Ovary (tissue), 9 donors: Measurements from ENCODE around the gene TRIM33. TPM values are rescaled to one million over a fixed set of nuclear protein-coding genes. Genes with fewer than 3 reads are reported as not detected.

Source experiments
- DNase-seq, 5 donors: peaks; one replicate each; pipeline ENCODE4 v3.0.0-alpha.2; 2019 to 2020
- H3K27ac ChIP-seq, 2 donors: fragments of 200-600 bp; one replicate each; pipeline versions ENCODE4 v1.5.1 to v1.8.0; 2019 to 2022
- H3K27me3 ChIP-seq: fragments of 200-600 bp; one replicate; pipeline ENCODE4 v1.8.0; 2022
- H3K36me3 ChIP-seq: fragments of 200-600 bp; sonication (generic); one replicate; pipeline ENCODE4 v1.5.1; 2019
- H3K4me1 ChIP-seq: one replicate; pipeline ENCODE4 v1.8.1; 2013; ENCODE audit warnings: mild to moderate bottlenecking, moderate library complexity; ENCODE audit not compliant: insufficient read depth
- H3K4me3 ChIP-seq: fragments of 200-600 bp; sonication (generic); one replicate; pipeline ENCODE4 v1.5.1; 2017
- H3K9me3 ChIP-seq, 2 donors: fragments of 200-600 bp in 1 of 2; sonication (generic) in 1 of 2; one replicate each; pipeline versions ENCODE4 v1.5.1 to v1.8.1; 2013 to 2019; ENCODE audit warnings: mild to moderate bottlenecking in 1 of 2, moderate library complexity in 1 of 2
- EP300 ChIP-seq: sonication (generic); formaldehyde crosslinking; IDR thresholded peaks from one replicate; pipeline ENCODE4 v1.6.1; 2017; ENCODE audit warnings: antibody characterized with exemption
- POLR2A ChIP-seq: fragments of 450-650 bp; IDR thresholded peaks from one replicate; pipeline ENCODE4 v1.6.1; 2017; ENCODE audit warnings: antibody characterized with exemption, mild to moderate bottlenecking, moderate library complexity
- WGBS, 3 donors: extraction: QIAGEN DNeasy Blood & Tissue Kit in 1 of 3; methylation state at CpG; one replicate each; pipeline versions ENCODE4 v1.1.5 to v1.1.7; 2013 to 2017; 5-methylcytosine and 5-hydroxymethylcytosine counted together
- intact Hi-C, 4 donors: fragments of 100-400 bp; cut with DNase I; formaldehyde crosslinking; loops; one replicate each; pipeline versions ENCODE4 v1.11.0 to v1.15.1; 2022 to 2023
- polyA plus RNA-seq, 2 donors: library from polyadenylated mRNA; stranded (reverse); fragments of 200-250 nt in 1 of 2; fragments of 350-450 nt in 1 of 2; fragmentation: Illumina TruSeq in 1 of 2; extraction: RNeasy Lipid Tissue Mini Kit (QIAGEN cat#74804) in 1 of 2; gene quantifications; one replicate each; pipeline ENCODE4 v1.2.3, GENCODE V29; 2013 to 2014
- total RNA-seq, 7 donors: library from RNA; depleted of rRNA in 2 of 7; stranded (reverse); fragments of >200 nt in 2 of 7; fragmentation: NEBNext Ultra II Directional in 3 of 7; extraction: Animal tissue kit (Norgen Biotek cat#: 25700) in 3 of 7; gene quantifications; one replicate each; pipeline versions ENCODE4 v1.1.0 to v1.2.4, GENCODE V29; 2016 to 2023
- TF ChIP-seq, protein P1 (sequence below), 3 donors: fragments of 450-650 bp in 2 of 3; fragments of 200-600 bp in 1 of 3; IDR thresholded peaks; one replicate each; pipeline versions ENCODE4 v1.5.1 to v1.8.0; 2016 to 2022; ENCODE audit warnings: antibody characterized with exemption in 3 of 3, mild to moderate bottlenecking in 1 of 3
- donor health status: DM: no; HTN: no; CAD: no; lungs with moderate emphysema.
- donor health status: DM: no; HTN: no; CAD: no.
- donor health status: Bipolar disorder and iron deficiency.
- donor health status: DM: yes; HTN: yes; CAD: no.
- donor health status: DM: no; HTN: no; CAD: no.
- donor health status: DM: yes; HTN: yes; CAD: no.

Gene TRIM33
- total and polyA plus RNA-seq, 9 donors: 11.1 to 49.6 (median 38.3) TPM

DNA sequence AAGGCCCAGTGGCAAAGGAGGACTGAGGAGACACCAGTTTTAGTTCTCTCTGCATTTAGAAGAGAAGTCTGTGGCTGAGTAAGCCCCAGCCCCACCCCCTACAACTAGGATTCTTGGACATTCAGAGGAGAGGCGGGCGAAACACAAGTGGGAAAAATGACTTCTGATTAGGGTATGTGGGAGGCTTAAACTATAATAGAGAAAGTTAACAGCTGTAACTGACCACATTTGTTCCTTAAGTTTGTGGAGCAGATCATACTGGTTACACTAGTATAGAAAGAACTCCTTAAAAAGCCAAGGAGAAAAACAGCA is 11.2 kb upstream of the TRIM33 start:
- TF ChIP-seq, protein P1, sequence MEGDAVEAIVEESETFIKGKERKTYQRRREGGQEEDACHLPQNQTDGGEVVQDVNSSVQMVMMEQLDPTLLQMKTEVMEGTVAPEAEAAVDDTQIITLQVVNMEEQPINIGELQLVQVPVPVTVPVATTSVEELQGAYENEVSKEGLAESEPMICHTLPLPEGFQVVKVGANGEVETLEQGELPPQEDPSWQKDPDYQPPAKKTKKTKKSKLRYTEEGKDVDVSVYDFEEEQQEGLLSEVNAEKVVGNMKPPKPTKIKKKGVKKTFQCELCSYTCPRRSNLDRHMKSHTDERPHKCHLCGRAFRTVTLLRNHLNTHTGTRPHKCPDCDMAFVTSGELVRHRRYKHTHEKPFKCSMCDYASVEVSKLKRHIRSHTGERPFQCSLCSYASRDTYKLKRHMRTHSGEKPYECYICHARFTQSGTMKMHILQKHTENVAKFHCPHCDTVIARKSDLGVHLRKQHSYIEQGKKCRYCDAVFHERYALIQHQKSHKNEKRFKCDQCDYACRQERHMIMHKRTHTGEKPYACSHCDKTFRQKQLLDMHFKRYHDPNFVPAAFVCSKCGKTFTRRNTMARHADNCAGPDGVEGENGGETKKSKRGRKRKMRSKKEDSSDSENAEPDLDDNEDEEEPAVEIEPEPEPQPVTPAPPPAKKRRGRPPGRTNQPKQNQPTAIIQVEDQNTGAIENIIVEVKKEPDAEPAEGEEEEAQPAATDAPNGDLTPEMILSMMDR (IDR thresholded peaks at IDR 0.05): no peak
- TF ChIP-seq POLR2A: no peak
- TF ChIP-seq EP300: no peak
- Histone ChIP-seq H3K36me3 (no peaks in the 10 kb centered on the region), H3K9me3 (no peaks in the 10 kb centered on the region), H3K27ac (no peak overlapping the region), H3K27me3 (no peaks in the 10 kb centered on the region), H3K4me1 (no peaks in the 10 kb centered on the region), H3K4me3 (no peak overlapping the region)
- intact Hi-C loops: loop anchor here in 1 of 4 donors (2.0 kb wide), 1 partner anchor 47 kb away; no protein-coding TSS in a partner anchor
- WGBS, 3 donors: 13 to 19% (median 17%) methylated on average over 2 of the region's 2 CpGs
- no peak for DNase-seq

DNA sequence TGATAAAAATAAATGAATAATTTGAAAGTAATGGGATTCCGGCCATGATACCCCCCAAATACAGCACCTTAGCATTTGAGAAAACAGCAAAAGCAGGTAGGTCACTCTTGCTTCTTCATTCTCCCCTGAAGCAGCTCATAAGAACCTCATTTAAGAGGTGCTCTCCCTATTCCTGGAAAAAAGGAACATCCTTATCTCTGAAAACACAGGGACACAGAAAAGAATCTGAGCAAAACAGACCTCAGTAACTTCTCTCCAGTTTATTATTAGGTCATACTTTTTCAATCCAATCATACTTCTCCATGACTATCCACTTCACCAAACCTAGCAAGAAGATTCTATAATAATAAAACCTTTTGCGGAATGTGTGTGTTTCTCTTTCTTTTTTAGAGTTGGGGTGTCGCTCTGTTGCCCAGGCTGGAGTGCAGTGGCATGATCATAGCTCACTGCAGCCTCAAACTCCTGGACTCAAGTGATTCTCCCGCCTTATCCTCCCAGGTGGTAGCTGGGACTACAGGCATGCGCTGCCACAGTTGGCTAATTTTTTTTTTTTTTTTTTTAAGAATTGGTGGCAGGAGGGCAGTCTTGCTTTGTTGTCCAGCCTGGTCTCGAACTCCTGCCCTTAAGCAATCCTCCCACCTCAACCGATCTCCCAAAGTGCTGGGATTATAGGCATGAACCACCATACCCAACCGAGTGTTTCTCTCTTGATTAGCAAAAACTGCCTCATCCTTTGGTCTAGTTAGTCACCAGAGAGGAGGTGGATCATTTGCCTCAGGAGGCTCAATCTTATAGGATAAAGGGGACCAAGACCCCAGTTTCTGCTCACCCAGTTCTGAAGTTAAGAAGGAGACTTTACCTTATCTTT is 10.6 kb upstream of the TRIM33 start:
- no peak overlapping the region for H3K27ac ChIP-seq
- no peak for DNase-seq
- 81 to 86% (median 83%) methylated on average over 8 of the region's 8 CpGs for WGBS, 3 donors
- H3K36me3 ChIP-seq: no peaks in the 10 kb centered on the region
- no peaks in the 10 kb centered on the region for H3K27me3 ChIP-seq
- intact Hi-C loops: loop anchor here in 1 of 4 donors (2.0 kb wide), 1 partner anchor 47 kb away; no protein-coding TSS in a partner anchor
- no peak overlapping the region for H3K4me3 ChIP-seq
- no peaks in the 10 kb centered on the region for H3K9me3 ChIP-seq
- H3K4me1 ChIP-seq: no peaks in the 10 kb centered on the region
- no peak for TF ChIP-seq POLR2A
- TF ChIP-seq, protein P1 (IDR thresholded peaks at IDR 0.05): no peak
- no peak for TF ChIP-seq EP300

DNA sequence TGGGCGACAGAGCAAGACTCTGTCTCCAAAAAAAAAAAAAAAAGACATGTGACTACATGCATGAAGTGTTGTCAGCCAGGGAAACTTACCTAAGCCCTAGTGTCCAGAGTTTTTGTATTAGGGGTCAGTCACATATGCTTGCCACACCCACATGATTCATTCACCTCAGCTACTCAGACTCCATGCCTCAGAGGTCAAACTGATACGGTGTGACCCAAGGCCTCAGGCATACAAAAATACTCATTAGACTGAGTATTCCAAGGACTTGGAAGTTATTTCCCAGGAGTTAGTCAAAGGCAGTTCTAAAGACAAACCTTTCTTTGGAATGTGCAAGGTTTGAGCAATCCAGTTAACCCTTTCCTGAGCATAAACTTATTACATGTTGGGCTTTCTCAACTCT is 6.3 kb upstream of the TRIM33 start:
- intact Hi-C loops: no loop called here
- H3K4me3 ChIP-seq: no peak overlapping the region
- H3K4me1 ChIP-seq: peaks cover 2% of the 10 kb centered on the region
- H3K27ac ChIP-seq: no peak overlapping the region
- no peaks in the 10 kb centered on the region for H3K27me3 ChIP-seq
- TF ChIP-seq POLR2A: no peak
- TF ChIP-seq EP300: no peak
- TF ChIP-seq, protein P1 (IDR thresholded peaks at IDR 0.05): no peak
- no peak for DNase-seq
- H3K9me3 ChIP-seq: no peaks in the 10 kb centered on the region
- 40 to 68% (median 49%) methylated on average over 2 of the region's 2 CpGs for WGBS, 3 donors
- no peaks in the 10 kb centered on the region for H3K36me3 ChIP-seq

DNA sequence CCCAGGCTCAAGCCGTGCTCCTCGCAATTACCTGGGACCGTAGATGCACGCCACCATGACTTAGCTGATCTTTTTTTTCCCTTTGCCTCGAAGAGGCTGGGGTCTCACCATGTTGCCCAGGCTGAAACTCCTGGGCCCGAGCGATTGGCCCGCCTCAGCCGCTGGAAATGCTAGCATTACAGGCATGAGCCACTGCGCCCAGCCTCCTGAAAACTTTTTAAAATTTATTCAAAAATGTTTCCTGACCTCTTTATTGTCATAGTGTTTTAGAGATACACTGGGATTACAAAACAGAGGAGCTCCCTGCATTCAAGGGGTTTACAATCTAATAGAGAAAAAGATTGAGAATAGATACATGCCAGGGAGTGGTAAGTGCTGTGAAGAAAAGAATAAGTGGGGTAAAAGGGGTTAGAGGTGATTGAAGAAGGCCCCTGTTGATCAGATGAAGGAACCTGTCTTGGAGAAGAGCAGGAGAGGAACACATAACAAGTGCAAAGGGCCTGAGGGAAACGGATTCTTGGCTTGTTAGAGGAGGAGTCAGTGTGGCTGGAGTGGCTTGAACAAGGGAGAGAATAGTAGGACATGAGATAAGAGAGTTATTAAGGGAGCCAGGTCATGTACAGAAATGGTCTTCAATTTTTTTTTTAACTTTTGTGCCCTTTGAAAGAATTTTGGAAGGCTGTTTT is 1.7 kb upstream of the TRIM33 start:
- WGBS, 3 donors: 87 to 89% (median 87%) methylated on average over 11 of the region's 11 CpGs
- no peaks in the 10 kb centered on the region for H3K27me3 ChIP-seq
- H3K27ac ChIP-seq: no peak overlapping the region
- TF ChIP-seq POLR2A (no peak), EP300 (no peak)
- TF ChIP-seq, protein P1 (IDR thresholded peaks at IDR 0.05): no peak
- peaks cover 6% of the 10 kb centered on the region for H3K4me1 ChIP-seq
- no peaks in the 10 kb centered on the region for H3K36me3 ChIP-seq
- no peaks in the 10 kb centered on the region for H3K9me3 ChIP-seq
- intact Hi-C loops: loop anchor here in 1 of 4 donors (5.0 kb wide), 1 partner anchor 590 kb away; no protein-coding TSS in a partner anchor
- H3K4me3 ChIP-seq: peak overlapping the region; percentile 81
- peak in 2 of 5 donors; percentile 23 to 25 for DNase-seq
